Measurements from ENCODE around the gene PCBP3.

Gene PCBP3

GRCh38 chr21:45867671-45868081 is 224.2 kb downstream of the PCBP3 start:
- DNase-seq: no peak

DNA sequence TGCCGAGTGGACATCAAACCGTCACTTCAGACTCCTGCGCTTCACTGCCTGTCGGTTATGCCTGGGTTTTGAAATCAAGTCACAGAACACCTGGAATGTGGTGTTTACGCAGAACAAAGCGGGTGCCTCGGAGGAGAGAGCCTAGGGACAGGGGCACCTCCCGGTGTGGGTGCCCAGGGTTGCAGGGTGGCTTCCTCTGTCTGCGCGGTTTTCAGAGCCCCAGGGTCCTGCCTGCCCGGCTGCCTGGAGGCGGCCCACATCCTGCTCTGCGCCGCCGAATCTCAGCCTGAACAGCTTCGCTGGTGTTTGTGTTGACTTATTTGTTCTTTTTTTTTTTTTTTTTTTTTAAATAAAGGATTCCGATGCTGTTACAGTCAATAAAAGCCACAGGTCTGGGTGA is 224.6 kb downstream of the PCBP3 start:
- no peak for DNase-seq

- no peak for DNase-seq
Measured at GRCh38 chr21:45868488-45868887, 225.0 kb downstream of the PCBP3 start.

GRCh38 chr21:45869121-45870007 is 225.8 kb downstream of the PCBP3 start:
- no peak for DNase-seq

- DNase-seq: no peak
Measured at GRCh38 chr21:45870421-45870820, 226.9 kb downstream of the PCBP3 start.

- no peak for DNase-seq
Measured at GRCh38 chr21:45870851-45871615, 227.5 kb downstream of the PCBP3 start.

DNA sequence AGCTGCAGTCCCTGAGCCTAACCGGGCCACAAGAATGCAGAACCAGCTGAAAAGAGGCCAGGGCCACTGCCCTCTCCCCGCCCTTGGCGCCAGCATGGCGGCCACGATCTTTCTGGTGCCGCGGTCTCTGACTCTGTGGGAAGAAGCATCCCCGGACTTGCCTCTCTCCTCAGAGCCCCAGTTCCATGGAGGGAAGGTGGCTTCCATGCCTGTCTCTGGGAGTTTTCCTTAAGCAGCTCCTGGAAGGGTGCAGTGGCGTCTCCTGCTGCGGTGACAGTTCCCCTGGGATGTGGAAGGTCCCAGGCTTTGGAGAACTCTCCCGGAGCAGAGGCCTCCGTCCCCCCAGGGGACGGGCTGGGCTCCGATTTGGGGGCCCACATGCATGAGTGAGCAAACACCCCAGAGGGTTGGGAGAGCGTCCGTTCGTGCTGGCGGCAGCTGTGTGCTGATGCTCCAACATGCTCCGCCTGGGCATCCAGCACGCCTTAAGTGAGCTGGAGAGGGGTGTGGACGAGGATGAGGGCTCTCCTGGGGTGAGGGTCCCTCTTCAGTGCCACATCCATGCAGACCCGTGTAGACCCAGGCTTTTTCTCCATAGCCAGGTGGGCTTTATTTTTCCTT is 228.2 kb downstream of the PCBP3 start:
- DNase-seq: no peak

DNA sequence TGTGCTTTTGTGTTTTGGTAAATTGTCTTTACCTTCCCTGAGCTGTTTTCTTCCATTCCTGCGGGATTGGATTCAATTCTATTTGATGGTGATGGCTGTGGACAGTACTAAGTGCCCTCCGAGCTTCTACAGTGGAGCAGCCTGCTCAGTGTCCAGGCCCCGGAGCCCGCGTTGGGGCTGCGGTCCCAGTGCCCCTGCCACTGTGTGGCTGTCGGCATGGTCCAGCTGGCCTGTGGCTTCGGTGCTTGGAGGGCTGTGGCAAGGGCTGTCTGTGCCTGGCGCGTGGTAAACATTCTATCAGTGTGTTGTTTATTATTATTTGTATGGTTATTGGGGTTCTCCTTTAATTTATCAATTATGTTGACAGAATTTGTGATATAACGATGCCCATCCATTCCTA is 228.9 kb downstream of the PCBP3 start:
- DNase-seq: no peak

- no peak for DNase-seq
Measured at GRCh38 chr21:45872902-45873301, 229.4 kb downstream of the PCBP3 start.

DNA sequence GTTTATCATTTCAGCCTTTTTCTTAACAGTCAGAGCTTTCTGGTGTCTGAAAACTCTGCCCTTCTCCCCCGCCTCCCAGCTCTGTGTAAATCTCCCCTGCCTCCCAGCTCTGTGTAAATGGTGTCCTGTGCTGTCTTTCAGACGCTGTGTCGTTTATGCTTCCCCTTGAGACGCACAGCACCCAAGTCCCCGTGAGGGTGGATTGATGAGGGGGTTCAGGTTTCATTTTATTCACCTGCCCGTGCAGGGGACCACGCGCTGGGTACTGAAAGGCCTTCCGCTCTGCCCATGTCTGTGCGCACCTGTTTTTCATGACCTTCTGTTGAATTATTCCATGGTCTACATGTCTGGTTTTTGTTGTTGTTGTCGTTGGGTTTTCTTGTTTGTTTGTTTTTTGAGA is 229.9 kb downstream of the PCBP3 start:
- no peak for DNase-seq

DNA sequence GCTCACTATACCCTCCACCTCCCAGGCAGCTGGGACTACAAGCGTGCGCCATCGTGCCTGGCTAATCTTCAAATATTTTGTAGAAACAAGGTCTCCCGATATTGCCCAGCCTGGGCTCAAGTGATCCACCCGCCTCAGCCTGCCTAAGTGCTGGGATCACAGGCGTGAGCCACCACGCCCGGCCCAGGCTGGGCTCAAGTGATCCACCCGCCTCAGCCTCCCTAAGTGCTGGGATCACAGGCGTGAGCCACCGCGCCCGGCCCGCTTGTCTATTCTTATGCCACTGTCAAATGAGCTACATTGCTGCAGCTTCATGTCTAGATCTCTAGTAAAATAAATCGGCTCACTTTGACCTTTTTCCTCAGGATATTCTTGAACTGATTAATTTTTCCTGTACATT is 230.3 kb downstream of the PCBP3 start:
- no peak for DNase-seq

DNA sequence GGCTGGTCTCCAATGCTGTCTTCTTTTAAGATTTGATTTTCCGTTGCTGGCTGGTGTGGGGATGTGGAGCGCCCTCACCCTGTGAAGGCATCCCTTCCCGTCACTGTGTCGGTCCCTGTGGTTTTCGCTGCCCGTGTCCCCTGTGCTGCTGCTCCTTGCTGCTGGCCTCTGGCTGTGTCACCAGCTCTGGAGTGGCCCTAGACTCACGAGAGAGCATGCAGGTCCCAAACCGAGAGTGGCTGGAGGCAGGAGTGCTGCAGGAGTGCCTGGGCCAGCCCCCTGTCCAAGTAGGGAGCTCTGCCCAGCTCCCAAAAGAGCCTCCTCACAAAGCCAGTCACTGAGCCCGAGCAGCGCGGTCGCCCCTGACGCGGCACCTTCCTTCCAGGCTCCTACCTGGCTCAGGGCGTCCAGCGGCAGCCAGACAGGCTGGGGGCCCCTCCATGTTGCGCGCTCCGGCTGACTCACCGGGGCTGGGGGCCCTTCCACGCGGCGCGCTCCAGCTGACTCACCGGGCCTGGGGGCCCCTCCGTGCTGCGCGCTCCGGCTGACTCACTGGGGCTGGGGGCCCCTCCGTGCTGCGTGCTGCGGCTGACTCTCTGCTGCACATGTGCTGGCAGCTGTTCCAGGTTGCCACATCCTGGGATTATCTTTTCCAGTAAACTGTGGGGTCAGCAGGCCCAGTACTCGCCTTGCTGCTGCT is 231.3 kb downstream of the PCBP3 start:
- DNase-seq: no peak

DNA sequence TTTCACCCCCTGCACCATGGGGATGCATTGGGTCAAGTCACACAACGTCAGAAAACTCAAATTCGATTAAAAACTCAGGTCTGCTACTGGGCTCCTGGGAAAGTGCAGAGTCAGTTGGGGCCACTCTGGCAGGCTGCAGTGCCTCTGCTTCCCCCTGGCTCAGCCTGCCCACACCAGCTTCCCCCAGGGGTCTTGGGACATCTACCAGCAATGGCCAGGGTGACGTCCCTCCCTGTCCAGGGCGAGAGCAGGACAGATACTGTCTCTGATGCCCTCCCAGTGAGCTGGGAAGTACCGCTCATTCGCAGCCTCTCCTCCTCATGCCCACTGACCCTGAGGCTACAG is 231.9 kb downstream of the PCBP3 start:
- no peak for DNase-seq

GRCh38 chr21:45875881-45876280 is 232.4 kb downstream of the PCBP3 start:
- no peak for DNase-seq

DNA sequence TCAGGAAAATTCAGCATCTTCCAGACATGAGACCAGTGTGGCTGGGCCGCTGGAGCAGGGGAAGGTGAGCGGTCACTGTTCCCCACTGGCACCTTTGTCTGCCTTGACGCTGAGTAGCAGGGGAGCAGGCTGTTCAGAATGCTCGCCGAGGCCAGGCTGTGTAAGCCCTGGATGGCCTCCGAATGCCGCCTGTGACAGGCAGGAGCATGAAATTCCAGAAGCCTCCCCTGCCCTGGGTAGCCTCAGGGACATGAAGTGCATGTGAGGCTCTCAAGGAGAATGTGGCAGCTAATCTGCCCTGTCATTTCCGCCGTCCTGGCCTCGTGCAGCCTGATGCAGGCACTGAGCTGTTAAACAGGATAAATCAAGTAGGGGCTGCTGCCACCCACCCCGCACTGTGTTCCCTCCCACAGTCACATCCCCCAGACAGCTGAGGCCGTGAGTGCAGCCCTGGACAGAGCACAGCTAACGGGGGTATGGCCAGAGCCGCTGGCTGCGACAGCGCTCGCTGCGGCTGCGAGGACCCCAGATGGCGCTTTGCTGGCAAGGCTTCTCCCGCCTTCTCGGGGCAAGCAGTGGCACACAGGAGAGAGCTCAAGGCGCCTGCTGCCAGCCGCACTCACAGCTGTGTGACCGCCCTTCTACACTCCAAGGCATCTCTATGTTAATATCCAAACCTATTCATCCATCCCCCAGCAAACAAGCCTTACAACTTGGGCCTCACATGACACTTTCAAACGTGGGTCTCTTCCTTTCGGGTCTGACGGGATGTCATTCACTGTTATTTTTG is 233.1 kb downstream of the PCBP3 start:
- no peak for DNase-seq

- DNase-seq: no peak
Measured at GRCh38 chr21:45877171-45877438, 233.6 kb downstream of the PCBP3 start.

GRCh38 chr21:45877821-45878469 is 234.4 kb downstream of the PCBP3 start:
- DNase-seq: no peak

- peak; percentile 51 for DNase-seq
Measured at GRCh38 chr21:45880097-45881068, 236.9 kb downstream of the PCBP3 start.

- no peak for DNase-seq
Measured at GRCh38 chr21:45882645-45883044, 239.1 kb downstream of the PCBP3 start.

DNA sequence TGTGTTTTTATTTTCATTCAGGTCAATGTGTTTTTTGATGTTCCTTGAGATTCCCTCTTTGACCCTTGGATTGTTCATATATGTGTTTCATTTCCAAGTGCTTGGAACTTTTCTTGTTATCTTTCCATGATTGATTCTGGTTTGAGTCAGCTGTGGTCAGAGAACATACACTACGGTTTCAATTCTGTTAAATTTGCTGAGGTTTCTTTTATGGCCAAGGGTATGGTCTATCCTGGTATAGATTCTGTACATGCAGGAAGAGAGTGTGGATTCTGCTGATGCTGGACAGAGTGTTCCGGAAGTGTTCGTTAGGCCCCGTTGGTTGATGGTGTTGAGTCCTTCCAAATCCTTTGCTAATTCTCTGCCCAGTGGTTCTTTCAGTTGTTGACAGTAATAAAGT is 239.6 kb downstream of the PCBP3 start:
- DNase-seq: no peak

DNA sequence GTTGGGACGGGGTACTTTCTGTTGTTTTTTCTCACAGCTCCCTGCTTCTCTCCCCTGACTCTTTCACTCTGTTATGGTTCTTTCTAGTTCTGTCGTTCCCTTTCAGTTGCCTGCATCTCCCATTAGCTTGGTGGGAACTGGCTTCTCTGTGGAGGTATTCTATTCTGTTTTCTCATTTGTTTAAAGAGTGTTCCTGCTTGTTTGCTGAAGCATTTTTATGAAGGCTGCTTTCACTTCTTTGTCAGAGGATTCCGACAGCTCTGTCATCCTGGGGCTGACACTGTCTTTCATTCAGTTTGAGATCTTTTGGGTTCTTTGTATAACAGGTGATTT is 242.0 kb downstream of the PCBP3 start:
- DNase-seq: no peak
